HG03060 (cell line): Measurements from ENCODE around the gene GATD1.

ENCODE experiments used
- ATAC-seq: cut with Tn5 transposase; IDR thresholded peaks from one replicate; pipeline ENCODE4 v1.9.1; 2021; ENCODE audit warnings: low read depth, moderate number of reproducible peaks; ENCODE audit not compliant: unreplicated experiment

The GATD1 gene

GRCh38 chr11:782264-783174 lies 5.2 kb upstream of the GATD1 start:
- ATAC-seq: no peak

- ATAC-seq: no peak
These were observed 2.8 kb upstream of the GATD1 start for GRCh38 chr11:779955-780532.

- ATAC-seq: no peak
These were observed 2.0 kb upstream of the GATD1 start for GRCh38 chr11:778976-779954.

GRCh38 chr11:776561-777287 lies 563 bp downstream of the GATD1 start:
- ATAC-seq: no peak

GRCh38 chr11:776263-776560 lies 1.1 kb downstream of the GATD1 start:
- no peak for ATAC-seq

- no peak for ATAC-seq
These were observed 2.3 kb downstream of the GATD1 start for GRCh38 chr11:774873-775592.

- no peak for ATAC-seq
These were observed 3.5 kb downstream of the GATD1 start for GRCh38 chr11:773830-774229.

- ATAC-seq: no peak
These were observed 3.9 kb downstream of the GATD1 start for GRCh38 chr11:773425-773824.

- no peak for ATAC-seq
These were observed 4.6 kb downstream of the GATD1 start for GRCh38 chr11:772429-773390.

GRCh38 chr11:771617-772204 lies 5.6 kb downstream of the GATD1 start:
- ATAC-seq: no peak

GRCh38 chr11:770642-771616 lies 6.4 kb downstream of the GATD1 start:
- ATAC-seq: no peak

- no peak for ATAC-seq
These were observed 7.2 kb downstream of the GATD1 start for GRCh38 chr11:769887-770641.

- ATAC-seq: no peak
These were observed 10.0 kb downstream of the GATD1 start for GRCh38 chr11:767238-767637.

- no peak for ATAC-seq
These were observed 10.4 kb downstream of the GATD1 start for GRCh38 chr11:766936-767210.

- ATAC-seq: no peak
These were observed 11.0 kb downstream of the GATD1 start for GRCh38 chr11:766106-766935.

GRCh38 chr11:765802-766091 lies 11.5 kb downstream of the GATD1 start:
- no peak for ATAC-seq
